B cell (primary cell): ENCODE measurements around the gene PDLIM7. TPM values are rescaled to one million over a fixed set of nuclear protein-coding genes. Genes with fewer than 3 reads are reported as not detected.

Experiments
- ATAC-seq: fragments of 200-7000 bp; cut with Tn5 transposase; one replicate; pipeline ENCODE4 v1.10.0; 2021; ENCODE audit warnings: low read depth, mild to moderate bottlenecking, moderate number of reproducible peaks, moderate library complexity
- CTCF ChIA-PET: fragments of 350-600 bp; sonication (Branson Sonifier 250); formaldehyde crosslinking; loops from one replicate; lab custom pipeline; 2021; ENCODE audit warnings: antibody characterized with exemption, inconsistent platforms; lab: Charles Lee
- POLR2A ChIA-PET: fragments of 350-600 bp; sonication (Branson Sonifier 250); formaldehyde crosslinking; loops from one replicate; lab custom pipeline; 2021; ENCODE audit warnings: antibody characterized with exemption; lab: Charles Lee
- DNase-seq: peaks from one replicate; pipeline ENCODE4 v3.0.0; 2013
- H2AFZ ChIP-seq: 2 replicates; pipeline ENCODE4 v1.6.1; 2012; ENCODE audit warnings: mild to moderate bottlenecking, low read depth, low read length; ENCODE audit not compliant: insufficient read depth, poor library complexity, severe bottlenecking
- H3K27ac ChIP-seq, 2 donors: 1 replicate in 1 of 2; 2 replicates in 1 of 2; pipeline ENCODE4 v1.5.1; 2012 to 2013; ENCODE audit warnings: low read length in 2 of 2, mild to moderate bottlenecking in 2 of 2, moderate library complexity in 1 of 2
- H3K27me3 ChIP-seq, 4 experiments: fragments of 200-600 bp in 1 of 4; sonication (generic) in 1 of 4; replicated peaks in 1 of 4; 1 replicate in 2 of 4; 2 replicates in 2 of 4; pipeline versions ENCODE4 v1.6.1 to v1.7.0; 2013 to 2016; ENCODE audit warnings: low read length in 3 of 4, mild to moderate bottlenecking in 2 of 4, mixed read lengths in 1 of 4, moderate library complexity in 1 of 4; ENCODE audit not compliant: insufficient read depth in 4 of 4, control insufficient read depth in 3 of 4; ENCODE audit errors: control extremely low read depth in 1 of 4
- H3K36me3 ChIP-seq, 2 experiments: replicated peaks in 1 of 2; 1 replicate in 1 of 2; 2 replicates in 1 of 2; pipeline versions ENCODE4 v1.6.1 to v1.7.1; 2013; ENCODE audit warnings: low read length in 1 of 2; ENCODE audit not compliant: insufficient read depth in 2 of 2, control insufficient read depth in 1 of 2; ENCODE audit errors: control extremely low read depth in 1 of 2, extremely low read depth in 1 of 2
- H3K4me1 ChIP-seq, 2 donors: fragments of 200-600 bp in 1 of 2; sonication (generic) in 1 of 2; 1 replicate in 1 of 2; 2 replicates in 1 of 2; pipeline versions ENCODE4 v1.5.1 to v1.6.1; 2013 to 2017; ENCODE audit warnings: low read length in 2 of 2; ENCODE audit not compliant: control insufficient read depth in 2 of 2, insufficient read depth in 2 of 2
- H3K4me2 ChIP-seq: replicated peaks from 2 replicates; pipeline ENCODE3; 2012; ENCODE audit warnings: mild to moderate bottlenecking, low read depth, low read length; ENCODE audit not compliant: poor library complexity, severe bottlenecking
- H3K4me3 ChIP-seq, 5 experiments: fragments of 200-600 bp in 1 of 5; sonication (generic) in 1 of 5; 1 replicate in 3 of 5; 2 replicates in 2 of 5; pipeline versions ENCODE4 v1.5.1 to v1.7.0; 2011 to 2016; ENCODE audit warnings: low read length in 4 of 5, mild to moderate bottlenecking in 4 of 5, low read depth in 2 of 5, control low read depth in 1 of 5, moderate library complexity in 1 of 5; ENCODE audit not compliant: insufficient read depth in 1 of 5; ENCODE audit errors: control extremely low read depth in 1 of 5, extremely low read depth in 1 of 5
- H3K79me2 ChIP-seq: fragments of 200-600 bp; sonication (generic); one replicate; pipeline ENCODE4 v1.6.0; 2016; ENCODE audit warnings: low read length; ENCODE audit not compliant: control insufficient read depth, insufficient read depth
- H3K9ac ChIP-seq: fragments of 200-600 bp; sonication (generic); 2 replicates; pipeline ENCODE4 v1.6.1; 2017; ENCODE audit warnings: mild to moderate bottlenecking, low read length, moderate library complexity
- H3K9me3 ChIP-seq, 3 donors: one replicate each; pipeline versions ENCODE4 v1.6.1 to v1.7.1; 2013; ENCODE audit warnings: low read length in 2 of 3; ENCODE audit not compliant: control insufficient read depth in 2 of 3, insufficient read depth in 1 of 3; ENCODE audit errors: control extremely low read depth in 1 of 3
- H4K20me1 ChIP-seq: 2 replicates; pipeline ENCODE4 v1.6.0; 2012; ENCODE audit warnings: mild to moderate bottlenecking, low read length; ENCODE audit not compliant: insufficient read depth, control insufficient read depth, poor library complexity, severe bottlenecking
- H3K27ac Mint-ChIP-seq: one replicate; pipeline ENCODE4 v1.8.0; 2021; ENCODE audit warnings: mixed read lengths
- H3K27me3 Mint-ChIP-seq: one replicate; pipeline ENCODE4 v1.8.0; 2021; ENCODE audit warnings: mixed read lengths
- H3K4me1 Mint-ChIP-seq: one replicate; pipeline ENCODE4 v1.8.0; 2021; ENCODE audit warnings: mixed read lengths
- H3K4me3 Mint-ChIP-seq: one replicate; pipeline ENCODE4 v1.8.0; 2021; ENCODE audit warnings: mixed read lengths
- H3K9me3 Mint-ChIP-seq: one replicate; pipeline ENCODE4 v1.8.0; 2022; ENCODE audit warnings: mixed read lengths; ENCODE audit not compliant: insufficient read depth
- EZH2 ChIP-seq: IDR thresholded peaks from 2 replicates; pipeline ENCODE4 v1.6.1; 2012; ENCODE audit warnings: borderline replicate concordance, low read depth, mild to moderate bottlenecking, moderate library complexity, low read length; ENCODE audit not compliant: insufficient read depth, poor library complexity, severe bottlenecking
- WGBS: methylation state at CpG from one replicate; pipeline ENCODE4 v1.1.5; 2013; ENCODE audit warnings: missing lambda C conversion rate; ENCODE audit not compliant: insufficient coverage; 5-methylcytosine and 5-hydroxymethylcytosine counted together
- intact Hi-C: fragments of 100-400 bp; cut with micrococcal nuclease; formaldehyde crosslinking; loops from one replicate; pipeline ENCODE4 v1.10.0; 2022
- polyA plus RNA-seq: library from polyadenylated mRNA; depleted of rRNA; stranded (reverse); fragments of >200 nt; gene quantifications from 2 replicates; pipeline ENCODE4 v1.2.3, GENCODE V29; 2012
- total RNA-seq, 2 donors: library from RNA; stranded (reverse); fragments of 120-200 nt in 1 of 2; gene quantifications; 1 replicate in 1 of 2; 2 replicates in 1 of 2; pipeline versions ENCODE4 v1.2.3 to v1.2.4, GENCODE V29; 2013 to 2022
- TF ChIP-seq, protein P1 (sequence below): fragments of 200-600 bp; IDR thresholded peaks from one replicate; pipeline ENCODE4 v1.8.0; 2022; ENCODE audit warnings: antibody characterized with exemption, mild to moderate bottlenecking

Gene PDLIM7
- total and polyA plus RNA-seq, 2 donors (not counting 1 experiment from before 2014, with no cell fraction given), result 23.9 to 25.8 TPM

DNA sequence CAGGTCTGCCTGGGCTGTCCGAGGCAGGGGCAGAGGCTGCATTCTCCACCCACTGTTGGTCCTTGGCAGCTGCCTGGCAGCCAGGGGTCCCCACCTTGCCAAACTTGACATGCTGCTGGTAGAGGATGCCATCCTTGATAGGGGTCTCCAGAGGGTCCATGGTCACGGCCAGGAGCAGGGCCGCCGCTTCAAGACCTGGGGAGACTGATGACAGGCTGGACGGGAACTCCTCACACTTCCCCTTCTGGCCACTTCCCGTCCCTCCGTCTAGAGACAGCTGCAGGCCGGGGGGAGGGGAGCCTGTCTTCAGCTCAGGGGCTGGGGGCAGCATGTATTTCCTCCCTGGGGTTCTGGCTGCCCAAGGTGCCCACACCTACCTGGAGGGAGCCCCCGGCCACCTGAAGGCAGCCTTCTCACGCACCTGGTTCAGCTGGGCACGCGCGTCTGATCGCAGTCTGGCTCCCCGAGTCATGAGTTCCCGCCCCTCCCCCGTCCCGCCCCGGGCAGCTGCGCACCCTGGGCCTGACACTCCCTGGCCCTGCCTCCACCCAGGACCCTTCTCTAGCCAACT, 12.1 kb upstream of the PDLIM7 start, which contains the start of gene DOK3:
Gene DOK3 (minus strand): TSS at position 446 of the 571 bp plus-strand sequence. CDS start 286 bp downstream, at position 160.
- H3K9me3 ChIP-seq, result no peaks in the 10 kb centered on the region
- no peaks in the 10 kb centered on the region for H3K9me3 Mint-ChIP-seq
- ATAC-seq, result peak; percentile 39
- H3K27ac ChIP-seq, result peak within 1 kb of the TSS; percentile 91 to 96
- H3K4me1 Mint-ChIP-seq, result peaks cover 55% of the 10 kb centered on the region
- no peaks in the 10 kb centered on the region for H3K27me3 Mint-ChIP-seq
- peak within 1 kb of the TSS; percentile 86 for H3K9ac ChIP-seq
- peak within 1 kb of the TSS; percentile 57 to 95 (median 75) for H3K4me3 ChIP-seq
- WGBS, result 0% methylated on average over 16 of the region's 20 CpGs
- peak within 1 kb of the TSS; percentile 98 for H3K27ac Mint-ChIP-seq
- no peaks in the 10 kb centered on the region for H3K27me3 ChIP-seq
- peak within 1 kb of the TSS; percentile 94 for H3K4me3 Mint-ChIP-seq
- peak within 1 kb of the TSS; percentile 97 for H3K4me2 ChIP-seq
- peaks cover 24% of the 10 kb centered on the region for H4K20me1 ChIP-seq
- peaks cover 55% of the 10 kb centered on the region for H3K79me2 ChIP-seq
- peaks cover 38 to 53% of the 10 kb centered on the region in 2 donors for H3K4me1 ChIP-seq
- H2AFZ ChIP-seq, result peak within 1 kb of the TSS; percentile 63
- TF ChIP-seq EZH2, result no peak
- TF ChIP-seq, protein P1, sequence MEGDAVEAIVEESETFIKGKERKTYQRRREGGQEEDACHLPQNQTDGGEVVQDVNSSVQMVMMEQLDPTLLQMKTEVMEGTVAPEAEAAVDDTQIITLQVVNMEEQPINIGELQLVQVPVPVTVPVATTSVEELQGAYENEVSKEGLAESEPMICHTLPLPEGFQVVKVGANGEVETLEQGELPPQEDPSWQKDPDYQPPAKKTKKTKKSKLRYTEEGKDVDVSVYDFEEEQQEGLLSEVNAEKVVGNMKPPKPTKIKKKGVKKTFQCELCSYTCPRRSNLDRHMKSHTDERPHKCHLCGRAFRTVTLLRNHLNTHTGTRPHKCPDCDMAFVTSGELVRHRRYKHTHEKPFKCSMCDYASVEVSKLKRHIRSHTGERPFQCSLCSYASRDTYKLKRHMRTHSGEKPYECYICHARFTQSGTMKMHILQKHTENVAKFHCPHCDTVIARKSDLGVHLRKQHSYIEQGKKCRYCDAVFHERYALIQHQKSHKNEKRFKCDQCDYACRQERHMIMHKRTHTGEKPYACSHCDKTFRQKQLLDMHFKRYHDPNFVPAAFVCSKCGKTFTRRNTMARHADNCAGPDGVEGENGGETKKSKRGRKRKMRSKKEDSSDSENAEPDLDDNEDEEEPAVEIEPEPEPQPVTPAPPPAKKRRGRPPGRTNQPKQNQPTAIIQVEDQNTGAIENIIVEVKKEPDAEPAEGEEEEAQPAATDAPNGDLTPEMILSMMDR, result no peak
- ChIA-PET CTCF (interaction anchor here (0.9 to 5.5 kb wide), 9 partner anchors 10 to 120 kb away, joined by 3 to 70 read pairs (median 7); partner anchors contain the start of genes PDLIM7 and TMED9), POLR2A (interaction anchor here (0.9 to 4.1 kb wide), 6 partner anchors 9 to 106 kb away, joined by 3 to 19 read pairs (median 6); partner anchors contain the start of genes GRK6 and PDLIM7)
- H3K36me3 ChIP-seq, result peaks cover 0 to 55% of the 10 kb centered on the region in 2 experiments
- DNase-seq, result peak; percentile 81
- intact Hi-C loops, result loop anchor here (5.0 kb wide), 1 partner anchor 207 kb away; the partner anchor contains the start of genes PRELID1 and RAB24
